Adipose tissue (tissue), 3 donors: ENCODE measurements around the gene WFDC12. TPM values are rescaled to one million over a fixed set of nuclear protein-coding genes. Genes with fewer than 3 reads are reported as not detected.

ENCODE experiments used
- H3K27ac ChIP-seq: one replicate; pipeline ENCODE4 v1.5.1; 2013; ENCODE audit warnings: low read depth, low read length
- WGBS, 3 donors: extraction: QIAGEN DNeasy Blood & Tissue Kit; methylation state at CpG; one replicate each; pipeline ENCODE4 v1.1.7; 2013; 5-methylcytosine and 5-hydroxymethylcytosine counted together
- polyA plus RNA-seq, 3 donors: library from polyadenylated mRNA; stranded (reverse); fragments of 200-250 nt; gene quantifications; one replicate each; pipeline ENCODE4 v1.2.3, GENCODE V29; 2013
- donor health status: healthy with polysubstance abuse.
- donor health status: Bipolar disorder and iron deficiency.
- donor health status: healthy.

The WFDC12 gene
- polyA plus RNA-seq, 3 donors: not detected

DNA sequence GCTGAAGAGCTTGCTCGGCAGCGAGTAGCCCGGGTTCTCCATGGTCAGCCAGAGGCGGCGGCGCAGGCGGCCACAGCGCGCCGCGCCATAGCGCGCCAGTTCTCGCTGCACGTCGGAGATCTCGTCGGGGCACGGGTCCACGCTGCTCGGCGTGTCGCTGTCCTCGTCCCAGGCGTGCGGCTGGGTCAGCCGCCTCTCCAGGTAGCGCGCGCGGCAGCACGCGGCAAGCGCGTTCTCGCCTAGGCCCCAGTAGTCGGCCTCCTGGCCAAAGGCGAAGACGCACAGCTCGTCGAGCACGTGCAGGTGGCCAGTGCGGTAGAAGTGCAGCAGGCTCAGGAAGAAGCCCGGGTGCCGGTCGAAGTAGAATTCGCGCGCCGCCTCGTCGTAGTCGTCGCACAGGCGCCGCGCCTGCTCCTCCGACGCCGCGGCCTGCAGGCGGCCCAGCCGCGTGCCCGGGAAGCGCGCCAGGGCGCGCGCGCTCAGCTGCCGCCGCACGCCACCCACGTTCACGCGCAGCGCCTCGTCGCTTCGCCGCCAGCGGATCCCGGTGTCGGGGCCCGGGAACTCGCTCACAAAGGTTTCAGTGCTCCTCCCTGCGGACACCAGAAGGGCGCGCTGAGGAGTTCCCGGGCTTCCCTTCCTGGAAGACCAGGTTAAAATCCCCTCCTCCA, 26.0 kb downstream of the WFDC12 start:
- no peak overlapping the region for H3K27ac ChIP-seq
- WGBS, 3 donors: 5 to 8% (median 5%) methylated on average over 76 to 91 of the region's 91 CpGs

DNA sequence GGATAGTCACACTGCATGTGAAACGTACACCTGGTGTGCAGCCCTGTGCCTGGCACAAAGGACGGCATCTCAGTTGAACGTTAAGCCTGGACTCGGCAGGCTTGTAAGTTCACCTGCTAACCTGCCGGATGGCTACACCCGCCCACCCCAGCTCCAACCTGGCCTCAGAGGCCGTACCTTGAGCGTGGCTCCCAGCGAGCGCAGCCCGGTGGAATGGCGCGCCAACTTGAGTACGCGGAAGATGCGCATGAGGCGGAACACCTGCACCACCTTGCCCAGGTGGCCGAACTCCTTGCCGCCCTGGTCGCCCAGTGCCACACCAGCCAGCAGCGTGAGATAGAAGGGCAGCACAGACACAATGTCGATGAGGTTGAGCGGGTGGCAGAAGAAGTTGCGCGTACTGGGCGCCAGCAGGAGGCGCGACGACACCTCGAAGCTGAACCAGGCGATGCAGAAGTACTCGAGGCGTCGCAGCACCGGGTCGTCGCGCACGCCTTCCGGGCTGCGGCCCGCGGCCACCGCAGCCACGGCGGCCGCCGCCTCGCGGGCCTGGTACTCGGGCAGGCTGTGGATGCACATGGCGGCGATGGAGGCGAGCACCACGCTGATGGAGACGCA, 26.7 kb downstream of the WFDC12 start:
- H3K27ac ChIP-seq: no peak overlapping the region
- WGBS, 3 donors: 23 to 31% (median 26%) methylated on average over 54 to 56 of the region's 56 CpGs

DNA sequence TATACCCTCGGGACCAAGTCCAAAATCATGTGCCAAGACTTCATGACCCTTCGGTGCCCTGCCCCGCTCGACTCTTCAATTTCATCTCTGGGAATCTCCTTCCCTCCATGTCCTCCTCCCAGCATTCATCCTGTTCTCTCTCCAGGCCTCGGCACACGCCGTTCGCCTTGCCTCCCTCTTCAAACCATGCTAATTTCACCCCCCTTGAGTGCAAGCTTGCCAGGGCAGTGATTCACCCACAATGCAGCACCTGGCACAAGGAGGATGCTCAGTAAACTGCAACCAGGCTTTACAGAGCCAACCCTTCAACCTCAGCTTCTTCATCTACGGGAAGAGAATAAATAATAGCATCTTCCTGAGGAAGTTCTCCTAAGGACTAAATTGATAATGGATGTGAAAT, 27.5 kb downstream of the WFDC12 start:
- H3K27ac ChIP-seq: no peak overlapping the region
- WGBS, 3 donors: 74 to 76% (median 75%) methylated on average over 9 of the region's 9 CpGs

DNA sequence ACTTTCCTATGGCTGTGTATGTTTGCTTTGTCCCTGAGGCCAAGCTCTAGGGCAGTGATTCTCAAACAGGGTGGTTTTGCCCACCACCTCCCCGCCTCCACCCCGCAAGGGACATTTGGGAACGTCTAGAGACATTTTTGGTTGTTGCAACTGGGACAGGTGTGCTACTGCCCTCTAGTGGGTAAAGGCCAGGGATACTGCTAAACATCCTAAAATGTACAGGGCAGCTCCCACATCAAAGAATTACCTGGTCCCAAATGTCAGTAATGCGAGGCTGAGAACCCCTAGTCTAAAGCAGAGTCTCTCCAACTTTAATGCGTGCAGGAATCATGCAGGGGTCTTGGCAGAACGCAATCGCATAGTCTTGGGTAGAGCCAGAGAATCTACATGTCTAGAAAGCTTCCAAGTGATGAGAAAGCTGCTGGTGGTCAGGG, 28.4 kb downstream of the WFDC12 start:
- WGBS, 3 donors: 4 to 6% (median 5%) methylated on average over 7 of the region's 7 CpGs
- H3K27ac ChIP-seq: no peak overlapping the region

DNA sequence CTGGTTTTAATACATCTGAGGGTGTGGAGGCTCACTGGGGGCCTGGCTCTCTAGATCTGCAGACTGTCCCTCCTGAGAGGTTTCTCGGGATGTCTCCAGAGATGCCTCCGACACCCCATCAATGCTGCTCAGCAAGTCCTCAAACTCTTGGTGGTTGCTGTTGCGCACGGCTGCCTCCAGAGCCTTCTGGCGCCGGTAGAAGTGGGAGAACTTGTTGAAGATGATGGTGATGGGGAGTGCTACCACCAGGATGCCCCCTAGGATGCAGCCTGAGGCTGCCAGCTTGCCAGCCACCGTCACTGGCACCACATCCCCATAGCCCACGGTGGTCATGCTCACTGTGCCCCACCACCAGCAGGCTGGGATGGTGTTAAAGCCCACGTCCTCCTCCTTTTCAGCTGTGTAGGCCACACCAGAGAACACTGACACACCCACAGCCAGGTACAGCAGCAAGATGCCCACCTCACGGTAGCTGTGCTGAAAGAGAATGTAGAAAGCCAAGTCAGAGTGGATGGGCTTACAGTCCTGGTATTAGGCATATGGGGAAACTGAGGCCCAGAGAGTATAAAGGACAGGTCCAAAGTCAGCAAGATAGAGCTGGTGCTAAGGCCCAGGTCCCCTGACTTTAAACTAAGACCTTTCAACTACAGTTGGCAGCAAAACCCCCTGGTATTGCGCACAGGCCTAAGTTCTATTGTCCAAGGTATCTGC, 29.2 kb downstream of the WFDC12 start:
- no peak overlapping the region for H3K27ac ChIP-seq
- WGBS, 3 donors: 87 to 93% (median 93%) methylated on average over 11 of the region's 11 CpGs

DNA sequence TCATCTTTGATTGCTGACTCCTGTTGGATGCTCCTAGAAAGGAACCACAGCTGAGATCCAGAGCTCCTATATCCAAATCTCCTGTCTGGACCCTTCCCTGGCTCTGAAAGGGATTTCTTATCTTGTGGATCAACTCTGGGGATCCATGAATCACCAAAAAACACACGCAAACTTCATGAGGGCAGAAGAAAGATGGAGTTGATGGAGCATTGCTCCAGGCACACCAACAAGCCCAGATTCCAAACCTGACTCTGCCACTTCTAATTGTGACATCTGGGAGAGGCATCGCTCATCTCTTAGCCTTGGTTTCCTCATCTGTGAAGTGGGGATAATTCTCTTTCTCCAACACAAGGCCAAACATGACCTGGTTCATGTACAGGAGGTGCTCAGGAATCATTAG, 30.1 kb downstream of the WFDC12 start:
- 87 to 94% (median 94%) methylated on average over 2 of the region's 2 CpGs for WGBS, 3 donors
- H3K27ac ChIP-seq: no peak overlapping the region

DNA sequence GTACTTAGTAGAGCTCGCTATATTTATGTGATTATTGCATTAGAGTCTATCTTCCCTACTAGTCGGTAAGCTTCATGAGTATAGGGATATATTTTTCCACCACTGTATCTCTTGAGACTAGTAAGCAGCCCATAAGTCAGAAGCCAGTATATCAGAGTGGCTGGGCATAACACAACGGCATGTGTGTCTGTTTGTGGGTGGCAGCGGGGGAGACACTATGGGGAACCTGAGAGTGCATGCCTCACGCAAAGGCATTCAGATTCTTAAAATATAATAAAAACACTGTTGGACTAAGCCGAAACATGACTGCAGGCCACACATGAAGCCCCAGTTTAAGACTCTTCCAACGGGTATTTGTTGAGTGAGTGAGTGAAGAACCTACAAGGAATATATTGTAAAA, 31.4 kb downstream of the WFDC12 start:
- H3K27ac ChIP-seq: no peak overlapping the region
- 85 to 89% (median 89%) methylated on average over 7 of the region's 7 CpGs for WGBS, 3 donors

DNA sequence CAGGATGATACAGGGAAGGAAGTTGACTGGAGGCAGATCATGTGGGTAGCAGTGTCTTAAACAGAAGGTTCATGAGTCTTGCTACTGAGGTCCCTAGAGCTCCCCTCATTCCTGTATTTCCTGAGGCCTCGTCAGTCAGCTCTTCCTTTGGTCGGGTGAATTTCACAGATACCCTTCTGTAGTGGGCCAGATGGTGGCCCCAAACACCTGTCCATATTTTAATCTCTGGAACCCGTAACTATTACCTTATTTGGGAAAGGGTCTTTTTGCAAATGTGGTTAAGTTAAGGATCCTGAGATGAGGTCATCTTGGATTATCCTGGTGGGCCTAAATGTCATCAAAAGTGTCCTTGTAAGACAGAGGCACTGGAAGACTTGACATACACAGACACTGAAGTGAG, 32.9 kb downstream of the WFDC12 start:
- H3K27ac ChIP-seq: no peak overlapping the region
- 71 to 77% (median 74%) methylated on average over 3 of the region's 3 CpGs for WGBS, 3 donors

DNA sequence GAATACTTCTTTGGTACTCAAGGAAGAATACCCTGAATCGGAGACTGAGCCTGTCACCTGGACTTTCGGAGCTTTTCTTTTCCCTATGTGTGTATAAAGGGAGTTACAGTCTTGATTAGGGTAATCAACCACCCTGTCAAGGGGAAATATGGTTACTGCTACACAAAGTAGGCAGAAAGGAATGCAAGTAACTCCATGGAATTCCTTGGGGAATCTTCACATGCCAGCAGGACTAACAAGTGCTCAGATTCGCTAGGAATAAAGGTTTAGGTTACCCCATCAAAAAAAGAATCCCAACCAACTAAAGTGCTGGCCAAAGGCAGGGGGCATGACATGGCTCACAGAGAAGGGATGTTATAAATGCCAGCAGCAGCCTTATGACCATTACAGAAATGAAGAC, 33.8 kb downstream of the WFDC12 start:
- WGBS, 3 donors: 93 to 94% (median 94%) methylated on average over 3 of the region's 3 CpGs
- no peak overlapping the region for H3K27ac ChIP-seq

DNA sequence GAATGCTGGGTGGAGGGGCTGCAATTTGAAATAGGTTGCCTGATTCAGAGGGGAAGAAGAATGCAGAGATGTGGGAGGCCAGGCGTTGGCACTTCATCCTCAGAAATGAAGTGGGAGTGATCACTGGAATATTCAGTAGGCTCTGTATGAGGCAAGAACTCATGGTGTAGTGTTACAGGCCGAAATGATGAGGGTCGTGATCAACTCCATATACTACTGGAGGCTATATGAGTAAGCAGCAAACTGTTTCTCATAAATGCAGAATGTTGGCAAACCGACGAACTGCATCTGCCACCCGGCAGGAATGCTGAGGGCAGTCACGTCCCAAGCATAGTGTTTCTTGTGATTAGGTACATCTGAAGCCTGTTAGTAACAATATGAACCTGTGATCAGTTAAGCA, 36.0 kb downstream of the WFDC12 start:
- H3K27ac ChIP-seq: no peak overlapping the region
- 78 to 86% (median 85%) methylated on average over 7 of the region's 7 CpGs for WGBS, 3 donors

DNA sequence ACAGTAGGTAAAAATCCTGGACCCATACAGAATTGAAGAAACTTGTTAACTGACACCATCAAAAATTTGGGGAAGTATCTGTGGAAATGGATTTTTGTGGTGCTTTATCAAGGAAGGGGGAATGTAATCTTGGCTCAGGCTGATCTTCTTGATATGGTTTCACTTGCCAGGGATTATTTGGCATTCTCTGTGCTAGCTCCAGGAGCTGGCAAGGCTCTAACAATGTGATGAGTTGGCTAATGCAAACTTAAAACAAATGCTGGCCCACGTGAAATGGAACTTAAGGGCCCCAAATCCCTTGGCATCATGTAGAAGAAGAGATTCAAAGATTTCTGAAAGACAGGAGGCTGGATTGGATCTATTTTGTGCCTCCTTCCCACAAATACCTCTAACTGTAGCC, 36.5 kb downstream of the WFDC12 start:
- no peak overlapping the region for H3K27ac ChIP-seq
- WGBS, 3 donors: 56 to 79% (median 67%) methylated on average over 1 of the region's 1 CpG

DNA sequence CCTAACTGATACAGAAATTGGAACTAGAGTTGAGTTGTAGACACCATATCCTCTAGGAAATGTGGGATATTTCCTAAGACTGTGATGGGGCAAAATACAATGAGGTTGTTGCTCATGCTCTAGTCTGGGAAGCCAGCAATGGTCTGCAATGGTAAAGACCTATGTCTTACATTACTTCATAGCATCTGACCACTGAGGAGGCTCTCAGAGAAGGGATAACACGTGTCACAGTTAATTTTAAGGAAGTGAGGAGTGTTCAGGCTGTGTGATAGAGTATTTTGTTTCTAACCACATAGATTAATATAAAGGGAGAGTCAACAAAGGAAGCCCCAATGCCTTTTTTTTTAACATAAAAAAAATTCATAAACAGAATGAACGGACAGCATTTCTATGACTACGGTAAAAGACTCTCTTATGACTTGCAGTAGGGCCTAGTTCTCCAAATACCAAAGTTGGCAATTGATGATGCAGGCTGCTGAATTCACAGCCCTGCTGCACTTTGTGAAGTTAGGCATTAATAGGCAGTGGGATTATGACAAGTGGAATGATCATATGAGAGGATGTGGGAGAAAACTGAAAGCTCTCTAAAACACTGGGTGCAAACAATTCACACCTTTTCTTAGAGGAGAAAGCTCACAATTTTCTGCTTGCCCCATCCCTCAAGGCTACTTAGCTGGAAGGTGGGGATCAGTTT, 37.0 kb downstream of the WFDC12 start:
- 65 to 83% (median 71%) methylated on average over 3 of the region's 3 CpGs for WGBS, 3 donors
- H3K27ac ChIP-seq: no peak overlapping the region

DNA sequence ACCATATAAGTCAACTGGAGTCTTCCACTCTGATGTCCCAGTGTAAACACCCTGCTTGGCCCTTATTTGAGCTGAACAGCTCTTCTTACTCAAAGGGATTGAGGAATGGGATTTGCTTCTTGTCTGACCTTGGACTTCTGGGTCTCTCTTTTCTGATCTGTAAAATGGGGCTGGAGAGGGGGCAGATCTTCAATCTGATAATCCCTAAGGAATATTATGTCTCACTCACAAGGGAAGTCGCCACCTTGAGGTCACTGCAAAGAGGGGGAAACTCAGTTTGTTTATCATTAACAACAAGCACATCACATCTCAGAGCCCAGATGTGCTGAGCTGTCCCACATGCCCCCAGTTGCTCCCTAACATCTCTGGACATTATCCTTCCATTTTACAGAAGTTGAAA, 38.4 kb downstream of the WFDC12 start:
- WGBS, 3 donors: 95 to 100% (median 100%) methylated on average over 1 of the region's 1 CpG
- H3K27ac ChIP-seq: no peak overlapping the region

DNA sequence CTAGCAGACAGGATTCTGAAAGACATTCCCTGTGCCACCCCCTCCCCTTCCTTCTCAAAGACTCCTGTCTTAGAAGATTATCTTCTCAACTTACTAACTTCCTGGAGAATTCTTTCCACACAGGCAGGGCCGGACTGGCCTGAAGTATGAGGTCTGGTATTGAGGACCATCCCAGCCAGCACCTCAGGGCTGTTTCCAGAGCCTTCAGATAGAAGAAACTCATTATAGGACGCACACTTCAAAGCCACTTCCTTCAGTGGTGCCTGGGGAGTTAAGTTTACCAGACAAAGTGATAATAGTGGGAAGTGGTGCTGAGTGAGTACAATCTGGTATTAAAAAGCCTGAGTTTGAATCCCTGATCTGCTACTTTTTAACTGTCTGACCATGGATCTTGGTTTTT, 39.0 kb downstream of the WFDC12 start:
- H3K27ac ChIP-seq: no peak overlapping the region
- 52 to 79% (median 62%) methylated on average over 2 of the region's 2 CpGs for WGBS, 3 donors

DNA sequence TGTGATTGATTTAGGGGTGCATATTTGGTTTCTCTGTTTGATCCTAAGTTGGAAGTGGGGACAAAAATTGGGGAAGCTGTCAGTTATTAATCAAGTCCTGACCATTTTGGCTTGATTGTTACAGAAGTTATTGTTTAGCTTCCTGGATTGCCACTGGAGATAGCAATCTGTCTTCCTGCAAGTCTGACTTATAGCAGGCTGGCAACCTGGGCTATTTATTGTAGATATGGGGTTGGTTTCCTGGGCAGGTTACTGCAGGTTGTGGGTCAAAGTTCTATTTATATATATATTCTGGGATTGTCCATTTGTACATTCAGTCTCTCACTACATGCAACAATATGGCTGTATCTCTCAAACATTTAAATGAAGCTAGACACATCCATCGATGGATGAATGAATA, 41.1 kb downstream of the WFDC12 start:
- 95 to 100% (median 97%) methylated on average over 1 of the region's 1 CpG for WGBS, 3 donors
- no peak overlapping the region for H3K27ac ChIP-seq

DNA sequence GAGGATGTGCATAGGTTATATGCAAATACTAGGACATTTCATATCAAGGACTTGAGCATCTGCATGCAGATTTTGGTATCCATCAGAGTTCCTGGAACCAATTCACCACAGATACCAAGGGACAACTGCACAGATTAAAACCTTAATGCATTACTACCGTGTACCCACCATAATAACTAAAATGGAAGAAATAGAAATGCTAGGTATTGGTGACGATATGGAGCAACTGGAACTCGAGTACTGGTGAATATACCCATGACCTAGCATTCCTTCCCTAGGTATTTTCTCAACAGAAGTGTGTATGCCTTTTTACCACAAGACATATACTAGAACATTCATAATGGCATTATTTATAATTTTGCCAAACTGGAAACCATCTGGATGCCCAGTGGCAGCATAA, 41.8 kb downstream of the WFDC12 start:
- WGBS, 3 donors: 97 to 100% (median 97%) methylated on average over 3 of the region's 3 CpGs
- no peak overlapping the region for H3K27ac ChIP-seq

DNA sequence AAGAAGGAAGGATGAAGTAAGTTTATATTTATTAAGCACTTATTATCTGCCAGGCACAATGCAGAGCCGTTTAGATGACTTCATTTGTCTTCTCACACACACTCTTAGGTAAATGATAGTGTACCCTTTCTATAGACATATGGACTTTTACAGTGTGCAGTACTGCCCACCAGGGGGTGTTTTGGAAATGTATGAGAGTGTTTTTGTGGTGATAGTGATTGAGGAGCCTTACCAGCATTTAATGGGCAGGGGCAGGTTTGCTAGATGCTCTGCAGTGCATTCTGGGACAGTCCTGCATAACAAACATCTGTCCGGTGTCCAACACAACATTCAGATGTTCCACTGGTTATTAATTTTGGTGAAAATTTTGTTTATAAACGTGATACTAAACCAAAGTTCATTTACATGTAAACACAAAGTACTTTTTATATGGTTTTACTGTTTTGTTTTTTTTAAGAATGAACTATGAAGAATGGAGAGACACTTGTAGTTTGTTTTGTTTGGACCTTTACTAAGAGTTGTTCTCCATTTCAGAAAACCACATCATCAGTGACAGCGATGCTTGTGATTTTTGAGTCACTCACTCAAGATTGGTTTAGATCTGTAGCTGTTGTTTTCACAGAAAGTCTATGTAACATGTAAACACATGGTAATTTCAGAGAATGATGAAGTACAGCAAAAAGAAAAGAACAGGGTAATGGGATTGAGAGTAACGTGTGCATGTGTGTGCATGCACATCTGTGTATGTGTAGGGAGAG, 43.2 kb downstream of the WFDC12 start:
- H3K27ac ChIP-seq: no peak overlapping the region
- 84 to 89% (median 87%) methylated on average over 5 of the region's 5 CpGs for WGBS, 3 donors

DNA sequence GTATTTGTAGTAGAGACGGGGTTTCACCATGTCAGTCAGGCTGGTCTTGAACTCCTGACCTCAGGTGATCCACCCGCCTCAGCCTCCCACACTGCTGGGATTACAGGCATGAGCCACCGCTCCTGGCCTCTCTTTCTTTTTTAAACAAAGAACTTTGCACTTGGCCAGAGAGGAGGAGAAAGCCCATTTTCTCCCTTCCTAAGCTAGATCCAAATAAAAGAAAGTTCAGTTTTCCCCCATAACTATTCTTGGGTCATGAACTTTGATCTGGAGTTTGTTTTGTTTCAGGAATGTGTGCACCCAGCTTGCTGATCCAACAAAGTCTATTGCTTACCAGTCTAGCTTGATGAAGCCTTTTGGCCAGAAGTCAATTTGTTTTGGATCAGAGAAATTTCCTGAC, 46.7 kb downstream of the WFDC12 start:
- no peak overlapping the region for H3K27ac ChIP-seq
- WGBS, 3 donors: 79 to 95% (median 90%) methylated on average over 3 of the region's 3 CpGs
